BLaER1 (cell line): ENCODE results near the gene STKLD1.
A peak's percentile ranks its signal among the peaks of the same experiment; 100 is the strongest.

Experiments used
- H3K27ac ChIP-seq: shearing (Covaris generic); formaldehyde crosslinking; 2 replicates; pipeline ENCODE4 v1.8.1; 2022
- H3K27me3 ChIP-seq: shearing (Covaris generic); formaldehyde crosslinking; 2 replicates; pipeline ENCODE4 v1.8.1; 2022
- H3K36me3 ChIP-seq: shearing (Covaris generic); formaldehyde crosslinking; 2 replicates; pipeline ENCODE4 v1.8.1; 2022
- H3K4me1 ChIP-seq: shearing (Covaris generic); formaldehyde crosslinking; 2 replicates; pipeline ENCODE4 v1.8.1; 2022
- H3K4me2 ChIP-seq: shearing (Covaris generic); formaldehyde crosslinking; 2 replicates; pipeline ENCODE4 v1.8.1; 2022
- H3K4me3 ChIP-seq: shearing (Covaris generic); formaldehyde crosslinking; 2 replicates; pipeline ENCODE4 v1.8.1; 2022
- H3K9ac ChIP-seq: shearing (Covaris generic); formaldehyde crosslinking; 2 replicates; pipeline ENCODE4 v1.8.1; 2022
- H3K9me3 ChIP-seq: shearing (Covaris generic); formaldehyde crosslinking; 2 replicates; pipeline ENCODE4 v1.8.1; 2022
- H4K20me1 ChIP-seq: shearing (Covaris generic); formaldehyde crosslinking; 2 replicates; pipeline ENCODE4 v1.8.1; 2022
- Cebpa-rat ChIP-seq: shearing (Covaris generic); IDR thresholded peaks from 2 replicates; pipeline ENCODE4 v1.8.1; 2022

STKLD1 gene

GRCh38 chr9:133360400-133361393 lies 15.5 kb upstream of the STKLD1 start:
- peak overlapping the region; percentile 43 for H3K4me2 ChIP-seq
- TF ChIP-seq Cebpa-rat = no peak
- peaks cover 81% of the 10 kb centered on the region for H3K36me3 ChIP-seq
- peak overlapping the region; percentile 33 for H3K27ac ChIP-seq
- H3K27me3 ChIP-seq = no peaks in the 10 kb centered on the region
- H4K20me1 ChIP-seq = peaks cover 92% of the 10 kb centered on the region
- no peak overlapping the region for H3K4me3 ChIP-seq
- no peaks in the 10 kb centered on the region for H3K9me3 ChIP-seq
- H3K9ac ChIP-seq = peak overlapping the region; percentile 26
- peaks cover 65% of the 10 kb centered on the region for H3K4me1 ChIP-seq

GRCh38 chr9:133361507-133362092 lies 14.6 kb upstream of the STKLD1 start:
- 0 out of 2 replicates have a peak overlapping the region, but pooled peaks have one; percentile 26 for H3K9ac ChIP-seq
- H3K4me3 ChIP-seq = no peak overlapping the region
- H3K27ac ChIP-seq = no peak overlapping the region
- no peak for TF ChIP-seq Cebpa-rat
- no peaks in the 10 kb centered on the region for H3K27me3 ChIP-seq
- peaks cover 90% of the 10 kb centered on the region for H3K36me3 ChIP-seq
- peaks cover 97% of the 10 kb centered on the region for H4K20me1 ChIP-seq
- peak overlapping the region; percentile 43; the same call in 1 of the 2 replicates for H3K4me2 ChIP-seq
- H3K4me1 ChIP-seq = peaks cover 64% of the 10 kb centered on the region
- no peaks in the 10 kb centered on the region for H3K9me3 ChIP-seq

GRCh38 chr9:133362359-133363044 lies 13.7 kb upstream of the STKLD1 start:
- no peak overlapping the region for H3K27ac ChIP-seq
- no peak for TF ChIP-seq Cebpa-rat
- no peak overlapping the region for H3K4me2 ChIP-seq

GRCh38 chr9:133366435-133366834 lies 9.7 kb upstream of the STKLD1 start:
- Histone ChIP-seq H3K4me2 (no peak overlapping the region), H3K27me3 (no peaks in the 10 kb centered on the region), H3K9ac (no peak overlapping the region), H3K4me3 (no peak overlapping the region), H3K9me3 (no peaks in the 10 kb centered on the region), H4K20me1 (peaks cover 99% of the 10 kb centered on the region), H3K36me3 (peaks cover 99% of the 10 kb centered on the region), H3K27ac (no peak overlapping the region), H3K4me1 (peaks cover 46% of the 10 kb centered on the region)
- no peak for TF ChIP-seq Cebpa-rat

More at GRCh38 chr9:133362359-133363044, 13.7 kb upstream of the STKLD1 start:
- Histone ChIP-seq H3K4me3 (no peak overlapping the region), H3K9ac (no peak overlapping the region), H3K9me3 (no peaks in the 10 kb centered on the region), H3K36me3 (peaks cover 98% of the 10 kb centered on the region), H3K27me3 (no peaks in the 10 kb centered on the region), H4K20me1 (peaks cover 98% of the 10 kb centered on the region), H3K4me1 (peaks cover 56% of the 10 kb centered on the region)

- H3K27ac ChIP-seq = no peak overlapping the region
- no peaks in the 10 kb centered on the region for H3K27me3 ChIP-seq
- peaks cover 46% of the 10 kb centered on the region for H3K4me1 ChIP-seq
- no peak for TF ChIP-seq Cebpa-rat
- no peak overlapping the region for H3K9ac ChIP-seq
- H3K4me3 ChIP-seq = no peak overlapping the region
- no peak overlapping the region for H3K4me2 ChIP-seq
- H4K20me1 ChIP-seq = peaks cover 99% of the 10 kb centered on the region
- H3K36me3 ChIP-seq = peaks cover 99% of the 10 kb centered on the region
- no peaks in the 10 kb centered on the region for H3K9me3 ChIP-seq
Measured at GRCh38 chr9:133367221-133367620, 8.9 kb upstream of the STKLD1 start.

- Histone ChIP-seq H4K20me1 (peaks cover 99% of the 10 kb centered on the region), H3K4me1 (peaks cover 47% of the 10 kb centered on the region), H3K4me3 (no peak overlapping the region), H3K27ac (no peak overlapping the region), H3K9ac (0 out of 2 replicates have a peak overlapping the region, but pooled peaks have one; percentile 9), H3K36me3 (peaks cover 99% of the 10 kb centered on the region), H3K4me2 (no peak overlapping the region), H3K9me3 (no peaks in the 10 kb centered on the region), H3K27me3 (no peaks in the 10 kb centered on the region)
- no peak for TF ChIP-seq Cebpa-rat
Measured at GRCh38 chr9:133367778-133368177, 8.4 kb upstream of the STKLD1 start.

- peaks cover 99% of the 10 kb centered on the region for H3K36me3 ChIP-seq
- peaks cover 53% of the 10 kb centered on the region for H3K4me1 ChIP-seq
- H3K27ac ChIP-seq = no peak overlapping the region
- no peak for TF ChIP-seq Cebpa-rat
- peaks cover 99% of the 10 kb centered on the region for H4K20me1 ChIP-seq
- H3K27me3 ChIP-seq = no peaks in the 10 kb centered on the region
- no peak overlapping the region for H3K4me3 ChIP-seq
- H3K9ac ChIP-seq = 0 out of 2 replicates have a peak overlapping the region, but pooled peaks have one; percentile 9
- 0 out of 2 replicates have a peak overlapping the region, but pooled peaks have one; percentile 23 for H3K4me2 ChIP-seq
- no peaks in the 10 kb centered on the region for H3K9me3 ChIP-seq
Measured at GRCh38 chr9:133368249-133368881, 7.8 kb upstream of the STKLD1 start.

GRCh38 chr9:133369422-133369821 lies 6.7 kb upstream of the STKLD1 start:
- Histone ChIP-seq H3K9me3 (no peaks in the 10 kb centered on the region), H4K20me1 (peaks cover 99% of the 10 kb centered on the region), H3K27me3 (no peaks in the 10 kb centered on the region), H3K9ac (0 out of 2 replicates have a peak overlapping the region, but pooled peaks have one; percentile 16), H3K36me3 (peaks cover 94% of the 10 kb centered on the region), H3K4me3 (no peak overlapping the region), H3K4me2 (0 out of 2 replicates have a peak overlapping the region, but pooled peaks have one; percentile 23), H3K27ac (no peak overlapping the region), H3K4me1 (peaks cover 63% of the 10 kb centered on the region)
- no peak for TF ChIP-seq Cebpa-rat

- Histone ChIP-seq H3K27me3 (no peaks in the 10 kb centered on the region), H3K9ac (0 out of 2 replicates have a peak overlapping the region, but pooled peaks have one; percentile 16), H3K9me3 (no peaks in the 10 kb centered on the region), H3K4me2 (0 out of 2 replicates have a peak overlapping the region, but pooled peaks have one; percentile 23), H3K4me3 (no peak overlapping the region), H3K27ac (no peak overlapping the region), H4K20me1 (peaks cover 100% of the 10 kb centered on the region), H3K4me1 (peaks cover 66% of the 10 kb centered on the region), H3K36me3 (peaks cover 90% of the 10 kb centered on the region)
- no peak for TF ChIP-seq Cebpa-rat
Measured at GRCh38 chr9:133369933-133370332, 6.2 kb upstream of the STKLD1 start.
